Smooth muscle cell (in vitro differentiated cells): ENCODE measurements around the gene MACO1. TPM values are rescaled to one million over a fixed set of nuclear protein-coding genes. Genes with fewer than 3 reads are reported as not detected.
"Not testable (repeated sequence)": the region's sequence is repeated elsewhere in the genome, so short reads cannot be mapped to it uniquely, and the experiment has no call there.

Source experiments
- DNase-seq: peaks from one replicate; lab custom pipeline; 2025; ENCODE audit not compliant: unreplicated experiment; lab: John Stamatoyannopoulos, UW
- H2AFZ ChIP-seq: fragments of 200-600 bp; sonication (generic); 2 replicates; pipeline ENCODE4 v1.6.0; 2016; ENCODE audit warnings: antibody characterized with exemption, low read depth, mild to moderate bottlenecking
- H3F3A ChIP-seq: fragments of 200-600 bp; sonication (generic); 2 replicates; pipeline ENCODE4 v1.6.0; 2017; ENCODE audit warnings: antibody characterized with exemption, low read depth
- H3K27ac ChIP-seq: fragments of 200-600 bp; sonication (generic); 2 replicates; pipeline ENCODE4 v1.5.1; 2016; ENCODE audit warnings: low read depth, mild to moderate bottlenecking
- H3K27me3 ChIP-seq: fragments of 200-600 bp; sonication (generic); 2 replicates; pipeline ENCODE4 v1.6.1; 2016; ENCODE audit warnings: low read depth, mild to moderate bottlenecking
- H3K36me3 ChIP-seq: fragments of 200-600 bp; sonication (generic); 2 replicates; pipeline ENCODE4 v1.5.1; 2016; ENCODE audit warnings: low read depth
- H3K4me1 ChIP-seq: fragments of 200-600 bp; sonication (generic); 2 replicates; pipeline ENCODE4 v1.5.1; 2016; ENCODE audit warnings: low read depth
- H3K4me2 ChIP-seq: fragments of 200-600 bp; sonication (generic); 2 replicates; pipeline ENCODE4 v1.6.0; 2016; ENCODE audit warnings: mild to moderate bottlenecking
- H3K4me3 ChIP-seq: fragments of 200-600 bp; sonication (generic); 2 replicates; pipeline ENCODE4 v1.5.1; 2016; ENCODE audit warnings: mild to moderate bottlenecking
- H3K79me2 ChIP-seq: fragments of 200-600 bp; sonication (generic); 2 replicates; pipeline ENCODE4 v1.6.0; 2016; ENCODE audit warnings: low read depth, mild to moderate bottlenecking
- H3K9ac ChIP-seq: fragments of 200-600 bp; sonication (generic); 2 replicates; pipeline ENCODE4 v1.6.0; 2016; ENCODE audit warnings: low read depth
- H3K9me3 ChIP-seq: fragments of 200-600 bp; sonication (generic); replicated peaks from 2 replicates; pipeline ENCODE4 v1.5.1; 2016; ENCODE audit warnings: low read depth
- H4K20me1 ChIP-seq: fragments of 200-600 bp; sonication (generic); 2 replicates; pipeline ENCODE4 v1.6.0; 2016; ENCODE audit warnings: low read depth
- WGBS: methylation state at CpG from one replicate; pipeline ENCODE4 v1.1.7; 2016; ENCODE audit warnings: low lambda C conversion rate; 5-methylcytosine and 5-hydroxymethylcytosine counted together
- polyA plus RNA-seq: library from polyadenylated mRNA; unstranded; fragments of >200 nt; fragmentation: Nextera tagmentation; extraction: Ambion mirVana; gene quantifications from 2 replicates; pipeline ENCODE4 v1.2.1, GENCODE V29; 2016
- total RNA-seq: library from RNA; depleted of rRNA; stranded (reverse); fragments of >200 nt; gene quantifications from 2 replicates; pipeline ENCODE4 v1.2.3, GENCODE V29; 2014

MACO1 gene
- total and polyA plus RNA-seq, 2 experiments from 2014 or later = 19.8 to 29.8 TPM

DNA sequence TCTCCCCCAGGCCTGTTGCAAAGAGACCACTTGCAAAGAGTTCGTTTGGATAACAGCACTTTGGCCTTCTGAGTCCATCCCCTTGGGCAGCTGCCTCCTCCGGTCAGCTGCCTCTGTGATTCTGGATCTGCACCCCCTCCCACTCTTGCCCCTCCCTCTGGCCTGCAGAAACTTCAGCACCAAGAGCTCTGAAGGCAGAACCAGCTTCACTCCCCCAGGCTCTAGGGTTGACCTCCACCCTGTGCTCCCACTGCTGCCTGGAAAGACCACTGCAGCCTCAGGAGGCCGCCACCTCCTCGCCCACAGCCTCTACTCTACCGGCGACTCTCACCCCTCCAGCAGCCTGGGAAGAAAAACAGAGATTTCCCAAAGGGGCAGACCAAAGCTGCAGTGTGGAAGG, 16.5 kb upstream of the MACO1 start:
- H3K27ac ChIP-seq, H3F3A ChIP-seq, H3K9ac ChIP-seq, H3K27me3 ChIP-seq, H3K79me2 ChIP-seq, H3K36me3 ChIP-seq, H3K4me3 ChIP-seq, H2AFZ ChIP-seq, H3K4me1 ChIP-seq, H3K4me2 ChIP-seq, DNase-seq, H3K9me3 ChIP-seq, H4K20me1 ChIP-seq: not testable (repeated sequence)
- WGBS = 84% methylated on average over 5 of the region's 6 CpGs

GRCh38 chr1:25414578-25414977, 16.1 kb upstream of the MACO1 start:
- not testable (repeated sequence) for H3F3A ChIP-seq, H4K20me1 ChIP-seq, H3K4me3 ChIP-seq, DNase-seq, H3K27me3 ChIP-seq, H3K9ac ChIP-seq, H2AFZ ChIP-seq, H3K36me3 ChIP-seq, H3K79me2 ChIP-seq, H3K4me2 ChIP-seq, H3K4me1 ChIP-seq, H3K9me3 ChIP-seq, H3K27ac ChIP-seq
- 92% methylated on average over 1 of the region's 1 CpG for WGBS

GRCh38 chr1:25417280-25417679, 13.4 kb upstream of the MACO1 start:
- H3F3A ChIP-seq, H3K4me3 ChIP-seq, H3K27me3 ChIP-seq, H3K4me2 ChIP-seq, H3K4me1 ChIP-seq, H2AFZ ChIP-seq, H3K27ac ChIP-seq, H3K79me2 ChIP-seq, H4K20me1 ChIP-seq, DNase-seq, H3K9me3 ChIP-seq, H3K9ac ChIP-seq, H3K36me3 ChIP-seq: not testable (repeated sequence)
- 95% methylated on average over 4 of the region's 4 CpGs for WGBS

- not testable (repeated sequence) for H3K4me2 ChIP-seq, H3K79me2 ChIP-seq, H3F3A ChIP-seq, H3K27ac ChIP-seq, H3K36me3 ChIP-seq, H2AFZ ChIP-seq, H3K4me1 ChIP-seq, H3K4me3 ChIP-seq, H3K27me3 ChIP-seq, H3K9ac ChIP-seq, DNase-seq, H3K9me3 ChIP-seq, H4K20me1 ChIP-seq
- WGBS = 89% methylated on average over 1 of the region's 1 CpG
Observed at GRCh38 chr1:25419339-25419738, 11.4 kb upstream of the MACO1 start.

DNA sequence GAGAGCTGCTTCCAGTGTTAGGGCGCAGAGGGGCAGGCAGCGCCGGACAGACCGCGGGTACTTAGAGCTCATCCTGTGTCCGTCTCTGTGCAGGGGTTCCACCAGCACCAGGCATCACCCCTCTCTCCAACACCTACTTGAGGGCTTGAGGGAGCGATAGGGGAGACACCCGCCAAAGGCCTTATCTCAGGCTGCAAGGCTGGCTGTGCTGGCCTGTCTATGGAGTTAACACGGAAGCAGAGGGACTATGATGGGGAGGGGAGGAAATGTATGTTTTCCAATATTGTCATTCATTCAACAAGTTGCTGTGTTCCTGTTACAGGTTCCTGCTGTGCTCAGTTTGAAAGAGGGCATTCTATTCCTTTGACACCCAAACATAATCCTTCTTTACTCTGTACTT, 10.0 kb upstream of the MACO1 start, which contains the start of gene RHCE:
RHCE (minus strand) TSS at position 111 of the 400 bp plus-strand sequence; CDS start at position 72, 39 bp downstream.
- H3K36me3 ChIP-seq, H3K79me2 ChIP-seq, H3K4me1 ChIP-seq, H3K27me3 ChIP-seq, H4K20me1 ChIP-seq, H3K9me3 ChIP-seq, H3K9ac ChIP-seq, H2AFZ ChIP-seq, DNase-seq, H3K4me2 ChIP-seq, H3K27ac ChIP-seq, H3F3A ChIP-seq, H3K4me3 ChIP-seq: not testable (repeated sequence)
- WGBS = 51% methylated on average over 3 of the region's 9 CpGs

DNA sequence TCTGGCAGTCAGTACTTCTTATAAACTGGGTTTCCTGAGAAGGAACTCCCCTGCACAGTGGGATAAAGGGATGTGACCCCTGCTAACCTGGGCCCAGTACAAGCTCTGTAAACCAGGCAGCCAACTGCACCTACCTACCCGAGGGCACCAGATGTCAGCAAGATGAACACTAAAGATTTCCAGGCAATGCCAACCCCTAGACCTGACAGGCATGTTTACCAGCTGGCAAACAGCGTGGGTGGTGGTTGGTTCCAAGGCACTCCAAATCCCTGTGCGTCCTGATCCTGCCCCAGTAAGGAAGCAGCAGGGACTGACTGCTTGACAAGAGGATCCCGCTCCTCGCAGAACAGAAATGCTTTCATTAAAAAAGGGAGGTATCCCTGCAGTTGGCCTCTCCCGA, 7.5 kb upstream of the MACO1 start:
- not testable (repeated sequence) for H3K9me3 ChIP-seq, H2AFZ ChIP-seq, H3K79me2 ChIP-seq, H3F3A ChIP-seq, DNase-seq, H3K4me1 ChIP-seq, H3K27me3 ChIP-seq, H3K4me2 ChIP-seq, H3K36me3 ChIP-seq, H3K9ac ChIP-seq, H3K4me3 ChIP-seq, H3K27ac ChIP-seq, H4K20me1 ChIP-seq
- WGBS = 86% methylated on average over 6 of the region's 6 CpGs
